GM12878 (cell line): ENCODE data around the gene LRRC3. TPM values are rescaled to one million over a fixed set of nuclear protein-coding genes. Genes with fewer than 3 reads are reported as not detected.

Experiments used
- ATAC-seq: fragments of 200-7000 bp; cut with Tn5 transposase; 3 replicates; pipeline ENCODE4 v1.9.1; 2020; ENCODE audit warnings: mild to moderate bottlenecking, moderate library complexity
- BruUV-seq: library from RNA; stranded (reverse); fragments of 400-500 nt; replicated peaks from 2 replicates; lab custom pipeline; 2021; lab: Mats Ljungman, UMichigan
- CTCF ChIA-PET: fragments of 300-600 bp; sonication (Branson Sonifier 250); formaldehyde crosslinking; extraction: SDS; loops from one replicate; lab custom pipeline; 2021; ENCODE audit warnings: inconsistent platforms; lab: Yijun Ruan, JAX
- POLR2A ChIA-PET: fragments of 350-600 bp; formaldehyde crosslinking; extraction: SDS; loops from one replicate; lab custom pipeline; 2021; ENCODE audit warnings: inconsistent platforms; lab: Charles Lee
- RAD21 ChIA-PET: fragments of 300-600 bp; sonication (Branson Sonifier 250); formaldehyde crosslinking; loops from one replicate; lab custom pipeline; 2023; ENCODE audit warnings: antibody characterized with exemption; ENCODE audit not compliant: unreplicated experiment; lab: Charles Lee
- SMC1A ChIA-PET: fragments of 300-600 bp; sonication (Branson Sonifier 250); formaldehyde crosslinking; loops from one replicate; lab custom pipeline; 2023; ENCODE audit not compliant: unreplicated experiment, uncharacterized antibody; lab: Charles Lee
- DNase-seq: peaks from one replicate; pipeline ENCODE4 v3.0.0-alpha.2; 2011; ENCODE audit warnings: low read depth, low spot score
- FAIRE-seq: peaks from 3 replicates; lab custom pipeline; 2011; peaks lifted over from hg19 to GRCh38; lab: Jason Lieb, UNC
- H2AFZ ChIP-seq: 2 replicates; pipeline ENCODE4 v1.6.0; 2011; ENCODE audit warnings: low read depth, low read length, control low read depth; ENCODE audit not compliant: control insufficient read depth
- H3K27ac ChIP-seq: 2 replicates; pipeline ENCODE4 v1.5.1; 2011; ENCODE audit warnings: control low read depth; ENCODE audit not compliant: control insufficient read depth, insufficient read depth
- H3K27me3 ChIP-seq, 2 experiments: replicated peaks in 1 of 2; 2 replicates each; pipeline versions ENCODE4 v1.6.0 to v1.6.1; 2011; ENCODE audit warnings: low read length in 1 of 2; ENCODE audit not compliant: control insufficient read depth in 2 of 2, insufficient read depth in 2 of 2
- H3K36me3 ChIP-seq, 2 experiments: 2 replicates each; pipeline ENCODE4 v1.5.1; 2011; ENCODE audit warnings: low read length in 1 of 2; ENCODE audit not compliant: control insufficient read depth in 2 of 2, insufficient read depth in 2 of 2
- H3K4me1 ChIP-seq: 2 replicates; pipeline ENCODE4 v1.6.1; 2011; ENCODE audit warnings: mild to moderate bottlenecking, low read length, moderate library complexity, mixed read lengths; ENCODE audit not compliant: control insufficient read depth, insufficient read depth
- H3K4me2 ChIP-seq: 2 replicates; pipeline ENCODE4 v1.6.0; 2011; ENCODE audit warnings: control low read depth; ENCODE audit not compliant: control insufficient read depth, insufficient read depth
- H3K4me3 ChIP-seq: fragments of 200-600 bp; sonication (generic); 2 replicates; pipeline ENCODE4 v1.5.1; 2016
- H3K79me2 ChIP-seq: 2 replicates; pipeline ENCODE4 v1.6.0; 2011; ENCODE audit warnings: low read length; ENCODE audit not compliant: control insufficient read depth, insufficient read depth
- H3K9ac ChIP-seq: 2 replicates; pipeline ENCODE4 v1.8.0; 2011; ENCODE audit warnings: low read length, control low read depth, mixed read lengths; ENCODE audit not compliant: control insufficient read depth, insufficient read depth
- H3K9me3 ChIP-seq: replicated peaks from 3 replicates; pipeline ENCODE4 v1.5.1; 2011; ENCODE audit warnings: mild to moderate bottlenecking, low read length; ENCODE audit not compliant: control insufficient read depth, insufficient read depth
- H4K20me1 ChIP-seq: 2 replicates; pipeline ENCODE4 v1.6.0; 2011; ENCODE audit not compliant: control insufficient read depth, insufficient read depth
- BACH1 ChIP-seq: fragments of 450-650 bp; IDR thresholded peaks from 2 replicates; pipeline ENCODE4 v1.6.1; 2017; ENCODE audit warnings: mild to moderate bottlenecking, borderline replicate concordance
- IKZF1 ChIP-seq: fragments of 450-650 bp; conservative IDR thresholded peaks from 2 replicates; pipeline ENCODE4 v1.6.1; 2017; ENCODE audit warnings: antibody characterized with exemption, mild to moderate bottlenecking
- PAX5 ChIP-seq: IDR thresholded peaks from 2 replicates; pipeline ENCODE4 v1.6.1; 2011; ENCODE audit warnings: low read depth, low read length, borderline replicate concordance
- POLR2AphosphoS2 ChIP-seq: IDR thresholded peaks from 2 replicates; pipeline ENCODE4 v1.6.1; 2011; ENCODE audit warnings: low read depth, mild to moderate bottlenecking, low read length, improper control_type of control experiment, moderate library complexity
- SUPT20H ChIP-seq: IDR thresholded peaks from 2 replicates; pipeline ENCODE4 v1.6.1; 2011; ENCODE audit warnings: low read depth, mild to moderate bottlenecking, low read length, moderate library complexity, borderline replicate concordance; ENCODE audit not compliant: control insufficient read depth
- ZSCAN29 ChIP-seq: fragments of 450-650 bp; IDR thresholded peaks from 2 replicates; pipeline ENCODE4 v1.6.1; 2017; ENCODE audit warnings: mild to moderate bottlenecking, moderate library complexity
- WGBS: methylation state at CpG from one replicate; pipeline ENCODE4 v1.1.6; 2016; ENCODE audit warnings: low lambda C conversion rate; ENCODE audit not compliant: insufficient replicate concordance, insufficient coverage; ENCODE audit errors: missing lambda C conversion rate; 5-methylcytosine and 5-hydroxymethylcytosine counted together
- in situ Hi-C: fragments of 300-500 bp; cut with MboI; formaldehyde crosslinking; loops from 9 replicates; pipeline ENCODE4 v1.14.3; 2018; ENCODE audit warnings: mixed read lengths
- intact Hi-C: fragments of 100-400 bp; cut with micrococcal nuclease; formaldehyde crosslinking; loops from one replicate; pipeline ENCODE4 v1.14.2; 2022; ENCODE audit not compliant: unreplicated experiment
- polyA plus RNA-seq, 11 experiments: library from polyadenylated mRNA; depleted of rRNA in 4 of 11; unstranded in 6 of 11; stranded (reverse) in 5 of 11; fragments of >200 nt; fragmentation: Nextera tagmentation in 4 of 11; fragmentation: Illumina TruSeq in 1 of 11; extraction: Ambion mirVana in 4 of 11; extraction: Trizol in 1 of 11; gene quantifications; 1 replicate in 1 of 11; 2 replicates in 10 of 11; pipeline versions ENCODE4 v1.2.1 to v1.2.3, GENCODE V29; 2011 to 2016; ENCODE audit warnings: inconsistent platforms in 2 of 11, missing spikeins in 2 of 11, low read depth in 1 of 11
- total RNA-seq, 4 experiments: library from RNA; depleted of rRNA in 3 of 4; stranded (reverse); fragments of >200 nt in 3 of 4; fragmentation: Illumina TruSeq in 1 of 4; extraction: Trizol in 1 of 4; gene quantifications; 2 replicates each; pipeline versions ENCODE4 v1.2.1 to v1.2.3, GENCODE V29; 2013 to 2021
- TF ChIP-seq, protein P1 (sequence below): fragments of 450-650 bp; IDR thresholded peaks from 2 replicates; pipeline ENCODE4 v1.6.1; 2014; ENCODE audit warnings: mild to moderate bottlenecking
- TF ChIP-seq, protein P2 (sequence below): fragments of 450-650 bp; IDR thresholded peaks from 2 replicates; pipeline ENCODE4 v1.6.1; 2016; ENCODE audit warnings: mild to moderate bottlenecking, moderate library complexity, borderline replicate concordance
- TF ChIP-seq, protein P3 (sequence below): fragments of 450-650 bp; conservative IDR thresholded peaks from 2 replicates; pipeline ENCODE4 v1.6.1; 2017; ENCODE audit warnings: mild to moderate bottlenecking, moderate library complexity
- TF ChIP-seq, protein P4 (sequence below): IDR thresholded peaks from 2 replicates; pipeline ENCODE4 v1.6.1; 2011; ENCODE audit warnings: low read depth, mild to moderate bottlenecking, low read length, moderate library complexity, borderline replicate concordance; ENCODE audit errors: extremely low read depth

Gene LRRC3
- total and polyA plus RNA-seq, 10 of the 15 experiments (the other 5 are each of a cell fraction or from before 2014, with no cell fraction given): 0.02 to 0.31 (median 0.09) TPM; not detected in 1

DNA sequence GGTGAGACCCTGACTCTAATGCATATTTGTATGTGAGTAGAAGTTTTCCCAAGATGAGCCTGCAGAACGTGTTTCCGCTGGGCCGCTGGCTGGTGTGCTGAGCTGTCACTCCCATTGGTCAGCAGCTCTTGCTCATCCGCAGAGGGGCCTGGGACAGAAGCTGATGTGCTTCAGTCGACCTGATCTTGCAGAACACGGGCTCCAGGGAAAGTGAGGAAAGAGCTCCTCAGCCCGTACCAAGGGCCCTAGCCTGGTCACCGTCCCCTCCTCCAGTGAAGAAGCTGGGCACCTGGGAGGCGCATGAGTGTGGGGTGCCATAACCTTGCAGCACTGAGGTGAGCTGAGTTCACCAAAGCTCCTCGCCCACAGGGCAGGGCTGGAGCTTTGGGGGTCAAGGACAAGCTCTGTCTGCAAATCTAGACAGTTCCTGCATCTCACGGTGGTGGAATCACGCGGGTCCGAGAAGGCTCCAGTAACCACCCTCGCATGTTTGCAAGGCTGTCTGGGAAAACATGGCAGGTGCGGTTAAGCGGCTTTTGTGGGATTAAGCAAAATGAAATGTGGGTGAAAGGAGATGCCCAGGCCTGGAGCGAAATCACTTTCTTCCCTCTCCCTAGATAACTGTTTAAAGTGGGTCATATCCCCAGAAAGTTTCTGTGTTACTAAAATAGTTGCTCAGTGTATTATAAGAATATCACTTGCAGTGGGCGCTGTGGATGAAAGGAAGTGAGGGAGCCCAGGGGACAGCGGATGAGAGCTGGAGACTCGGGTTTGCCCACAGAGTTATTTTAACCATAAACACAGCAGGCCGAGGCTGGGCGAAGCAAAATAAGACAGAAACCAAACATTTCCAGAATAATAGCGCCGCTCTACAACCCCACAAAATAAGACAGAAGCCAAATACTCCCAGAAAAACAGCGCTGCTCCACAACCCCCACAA lies 33.1 kb upstream of the LRRC3 start:
- intact Hi-C loops: no loop called here
- no peak for TF ChIP-seq ZSCAN29
- TF ChIP-seq, protein P1, sequence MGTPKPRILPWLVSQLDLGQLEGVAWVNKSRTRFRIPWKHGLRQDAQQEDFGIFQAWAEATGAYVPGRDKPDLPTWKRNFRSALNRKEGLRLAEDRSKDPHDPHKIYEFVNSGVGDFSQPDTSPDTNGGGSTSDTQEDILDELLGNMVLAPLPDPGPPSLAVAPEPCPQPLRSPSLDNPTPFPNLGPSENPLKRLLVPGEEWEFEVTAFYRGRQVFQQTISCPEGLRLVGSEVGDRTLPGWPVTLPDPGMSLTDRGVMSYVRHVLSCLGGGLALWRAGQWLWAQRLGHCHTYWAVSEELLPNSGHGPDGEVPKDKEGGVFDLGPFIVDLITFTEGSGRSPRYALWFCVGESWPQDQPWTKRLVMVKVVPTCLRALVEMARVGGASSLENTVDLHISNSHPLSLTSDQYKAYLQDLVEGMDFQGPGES: no peak
- TF ChIP-seq, protein P2, sequence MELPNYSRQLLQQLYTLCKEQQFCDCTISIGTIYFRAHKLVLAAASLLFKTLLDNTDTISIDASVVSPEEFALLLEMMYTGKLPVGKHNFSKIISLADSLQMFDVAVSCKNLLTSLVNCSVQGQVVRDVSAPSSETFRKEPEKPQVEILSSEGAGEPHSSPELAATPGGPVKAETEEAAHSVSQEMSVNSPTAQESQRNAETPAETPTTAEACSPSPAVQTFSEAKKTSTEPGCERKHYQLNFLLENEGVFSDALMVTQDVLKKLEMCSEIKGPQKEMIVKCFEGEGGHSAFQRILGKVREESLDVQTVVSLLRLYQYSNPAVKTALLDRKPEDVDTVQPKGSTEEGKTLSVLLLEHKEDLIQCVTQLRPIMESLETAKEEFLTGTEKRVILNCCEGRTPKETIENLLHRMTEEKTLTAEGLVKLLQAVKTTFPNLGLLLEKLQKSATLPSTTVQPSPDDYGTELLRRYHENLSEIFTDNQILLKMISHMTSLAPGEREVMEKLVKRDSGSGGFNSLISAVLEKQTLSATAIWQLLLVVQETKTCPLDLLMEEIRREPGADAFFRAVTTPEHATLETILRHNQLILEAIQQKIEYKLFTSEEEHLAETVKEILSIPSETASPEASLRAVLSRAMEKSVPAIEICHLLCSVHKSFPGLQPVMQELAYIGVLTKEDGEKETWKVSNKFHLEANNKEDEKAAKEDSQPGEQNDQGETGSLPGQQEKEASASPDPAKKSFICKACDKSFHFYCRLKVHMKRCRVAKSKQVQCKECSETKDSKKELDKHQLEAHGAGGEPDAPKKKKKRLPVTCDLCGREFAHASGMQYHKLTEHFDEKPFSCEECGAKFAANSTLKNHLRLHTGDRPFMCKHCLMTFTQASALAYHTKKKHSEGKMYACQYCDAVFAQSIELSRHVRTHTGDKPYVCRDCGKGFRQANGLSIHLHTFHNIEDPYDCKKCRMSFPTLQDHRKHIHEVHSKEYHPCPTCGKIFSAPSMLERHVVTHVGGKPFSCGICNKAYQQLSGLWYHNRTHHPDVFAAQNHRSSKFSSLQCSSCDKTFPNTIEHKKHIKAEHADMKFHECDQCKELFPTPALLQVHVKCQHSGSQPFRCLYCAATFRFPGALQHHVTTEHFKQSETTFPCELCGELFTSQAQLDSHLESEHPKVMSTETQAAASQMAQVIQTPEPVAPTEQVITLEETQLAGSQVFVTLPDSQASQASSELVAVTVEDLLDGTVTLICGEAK: no peak
- TF ChIP-seq PAX5: no peak
- no peak for TF ChIP-seq IKZF1
- TF ChIP-seq, protein P3, sequence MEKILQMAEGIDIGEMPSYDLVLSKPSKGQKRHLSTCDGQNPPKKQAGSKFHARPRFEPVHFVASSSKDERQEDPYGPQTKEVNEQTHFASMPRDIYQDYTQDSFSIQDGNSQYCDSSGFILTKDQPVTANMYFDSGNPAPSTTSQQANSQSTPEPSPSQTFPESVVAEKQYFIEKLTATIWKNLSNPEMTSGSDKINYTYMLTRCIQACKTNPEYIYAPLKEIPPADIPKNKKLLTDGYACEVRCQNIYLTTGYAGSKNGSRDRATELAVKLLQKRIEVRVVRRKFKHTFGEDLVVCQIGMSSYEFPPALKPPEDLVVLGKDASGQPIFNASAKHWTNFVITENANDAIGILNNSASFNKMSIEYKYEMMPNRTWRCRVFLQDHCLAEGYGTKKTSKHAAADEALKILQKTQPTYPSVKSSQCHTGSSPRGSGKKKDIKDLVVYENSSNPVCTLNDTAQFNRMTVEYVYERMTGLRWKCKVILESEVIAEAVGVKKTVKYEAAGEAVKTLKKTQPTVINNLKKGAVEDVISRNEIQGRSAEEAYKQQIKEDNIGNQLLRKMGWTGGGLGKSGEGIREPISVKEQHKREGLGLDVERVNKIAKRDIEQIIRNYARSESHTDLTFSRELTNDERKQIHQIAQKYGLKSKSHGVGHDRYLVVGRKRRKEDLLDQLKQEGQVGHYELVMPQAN: no peak
- no peak for TF ChIP-seq POLR2AphosphoS2
- TF ChIP-seq, protein P4, sequence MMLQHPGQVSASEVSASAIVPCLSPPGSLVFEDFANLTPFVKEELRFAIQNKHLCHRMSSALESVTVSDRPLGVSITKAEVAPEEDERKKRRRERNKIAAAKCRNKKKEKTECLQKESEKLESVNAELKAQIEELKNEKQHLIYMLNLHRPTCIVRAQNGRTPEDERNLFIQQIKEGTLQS: no peak
- no peak for TF ChIP-seq SUPT20H
- TF ChIP-seq BACH1: no peak

More for the DNA sequence above, 33.1 kb upstream of the LRRC3 start:
- ChIA-PET RAD21 (no interaction called here), SMC1A (no interaction called here), CTCF (no interaction called here), POLR2A (no interaction called here)
- no peak overlapping the region for H3K27ac ChIP-seq
- H2AFZ ChIP-seq: no peak overlapping the region
- in situ Hi-C loops: loop anchor here (5.0 kb wide), 1 partner anchor 50 kb away; no protein-coding TSS in a partner anchor
- DNase-seq (no peak), FAIRE-seq (no peak), ATAC-seq (no peak)
- no peak overlapping the region for H3K4me2 ChIP-seq
- no peak overlapping the region for H3K4me3 ChIP-seq
- no peaks in the 10 kb centered on the region for H3K27me3 ChIP-seq
- no peak overlapping the region for H3K9ac ChIP-seq
- H3K79me2 ChIP-seq: no peaks in the 10 kb centered on the region
- H4K20me1 ChIP-seq: no peaks in the 10 kb centered on the region
- H3K9me3 ChIP-seq: no peaks in the 10 kb centered on the region; the same call in 2 of the 3 replicates
- H3K4me1 ChIP-seq: no peaks in the 10 kb centered on the region; the same call in 1 of the 2 replicates
- no TSS peak for BruUV-seq
- H3K36me3 ChIP-seq: no peaks in the 10 kb centered on the region; a peak in 1 of 4 replicates
- 61% methylated on average over 23 of the region's 26 CpGs for WGBS
